Measurements from ENCODE around the gene MYO3A.

Gene MYO3A

GRCh38 chr10:26081459-26081858 is 147.4 kb downstream of the MYO3A start:
- Histone ChIP-seq H3K9ac (ENCODE audit: low read length) (no peak overlapping the region), H3K79me2 (ENCODE audit: low read length) (no peaks in the 10 kb centered on the region), H2AFZ (ENCODE audit: low read length) (no peak overlapping the region), H3K4me3 (ENCODE audit: low read length) (no peak overlapping the region), H3K9me3 (replicated peaks; ENCODE audit: insufficient read depth, low read length) (no peaks in the 10 kb centered on the region), H3K4me1 (ENCODE audit: low read length) (no peaks in the 10 kb centered on the region), H3K36me3 (replicated peaks; ENCODE audit: insufficient read depth, low read length) (no peaks in the 10 kb centered on the region), H4K20me1 (ENCODE audit: insufficient read depth, low read length) (no peaks in the 10 kb centered on the region), H3K9me2 (replicated peaks; ENCODE audit: insufficient read depth, low read length) (no peaks in the 10 kb centered on the region), H3K27ac (ENCODE audit: low read length) (no peak overlapping the region), H3K4me2 (ENCODE audit: low read depth, low read length) (no peak overlapping the region), H3K27me3 (replicated peaks; ENCODE audit: insufficient read depth, low read length) (no peaks in the 10 kb centered on the region), H3F3A (ENCODE audit: insufficient read depth, low read length) (no peaks in the 10 kb centered on the region)
- TF ChIP-seq CTCF (IDR thresholded peaks at IDR 0.05; ENCODE audit: low read length) (no peak), EZH2 (optimal IDR thresholded peaks at IDR 0.05; ENCODE audit: low read depth, low read length) (no peak), EZH2phosphoT487 (IDR thresholded peaks at IDR 0.05; ENCODE audit: low read length) (no peak)
- DNase-seq, result no peak

DNA sequence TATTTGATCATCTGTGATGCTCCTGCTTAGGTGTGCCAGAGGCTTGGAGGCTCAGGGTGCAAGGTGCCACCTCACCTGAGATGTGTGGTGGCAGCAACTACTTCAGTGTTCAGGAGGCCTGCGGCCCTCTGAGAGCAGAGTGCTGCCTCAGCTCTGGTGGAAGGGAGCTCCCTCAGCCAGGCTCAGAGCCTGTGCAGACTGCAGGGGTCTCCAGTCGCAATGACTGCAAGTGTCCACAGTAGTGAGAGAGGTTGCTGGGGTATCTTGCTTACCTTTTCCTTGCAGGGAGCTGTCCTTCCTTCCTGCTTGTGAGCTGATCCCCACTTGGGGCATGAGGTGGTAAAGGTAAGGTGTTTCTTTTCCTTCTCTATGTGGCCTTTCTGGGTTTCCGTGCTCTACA is 151.5 kb downstream of the MYO3A start:
- Histone ChIP-seq H3K4me3 (ENCODE audit: low read length) (no peak overlapping the region), H3K36me3 (replicated peaks; ENCODE audit: insufficient read depth, low read length) (no peaks in the 10 kb centered on the region), H4K20me1 (ENCODE audit: insufficient read depth, low read length) (no peaks in the 10 kb centered on the region), H3K4me2 (ENCODE audit: low read depth, low read length) (no peak overlapping the region), H3K27me3 (replicated peaks; ENCODE audit: insufficient read depth, low read length) (no peaks in the 10 kb centered on the region), H3F3A (ENCODE audit: insufficient read depth, low read length) (no peaks in the 10 kb centered on the region), H3K4me1 (ENCODE audit: low read length) (no peaks in the 10 kb centered on the region), H3K27ac (ENCODE audit: low read length) (no peak overlapping the region), H3K9ac (ENCODE audit: low read length) (no peak overlapping the region), H3K9me3 (replicated peaks; ENCODE audit: insufficient read depth, low read length) (no peaks in the 10 kb centered on the region), H2AFZ (ENCODE audit: low read length) (no peak overlapping the region), H3K79me2 (ENCODE audit: low read length) (no peaks in the 10 kb centered on the region), H3K9me2 (replicated peaks; ENCODE audit: insufficient read depth, low read length) (no peaks in the 10 kb centered on the region)
- TF ChIP-seq CTCF (IDR thresholded peaks at IDR 0.05; ENCODE audit: low read length) (no peak), EZH2 (optimal IDR thresholded peaks at IDR 0.05; ENCODE audit: low read depth, low read length) (no peak), EZH2phosphoT487 (IDR thresholded peaks at IDR 0.05; ENCODE audit: low read length) (no peak)
- DNase-seq, result no peak

DNA sequence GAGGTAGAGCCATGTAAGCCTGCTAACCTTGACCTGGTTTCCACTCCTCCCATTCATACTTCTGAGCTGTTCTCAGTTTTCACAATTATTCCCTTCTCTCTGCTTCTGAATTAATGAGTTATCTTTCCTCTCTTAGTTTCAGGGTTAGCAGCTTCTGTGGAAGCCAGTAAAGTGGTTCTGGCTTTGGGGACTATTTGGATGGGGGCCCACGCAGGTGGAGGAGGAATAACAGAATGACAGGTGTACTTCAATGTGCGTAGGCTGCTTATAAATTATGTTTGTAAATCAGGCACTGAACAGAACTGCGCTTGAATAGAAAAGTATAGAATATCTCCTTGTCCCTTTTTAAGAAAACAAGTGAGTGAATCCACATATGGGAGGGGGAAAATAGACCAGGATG is 153.6 kb downstream of the MYO3A start:
- H2AFZ ChIP-seq (ENCODE audit: low read length), result no peak overlapping the region
- no peak overlapping the region for H3K4me3 ChIP-seq (ENCODE audit: low read length)
- no peaks in the 10 kb centered on the region for H3K79me2 ChIP-seq (ENCODE audit: low read length)
- no peak for DNase-seq
- no peaks in the 10 kb centered on the region for H3K4me1 ChIP-seq (ENCODE audit: low read length)
- no peaks in the 10 kb centered on the region for H3K36me3 ChIP-seq (replicated peaks; ENCODE audit: insufficient read depth, low read length)
- H3K4me2 ChIP-seq (ENCODE audit: low read depth, low read length), result no peak overlapping the region
- no peak overlapping the region for H3K27ac ChIP-seq (ENCODE audit: low read length)
- H3K9ac ChIP-seq (ENCODE audit: low read length), result no peak overlapping the region
- no peaks in the 10 kb centered on the region for H3K9me3 ChIP-seq (replicated peaks; ENCODE audit: insufficient read depth, low read length)
- no peaks in the 10 kb centered on the region for H4K20me1 ChIP-seq (ENCODE audit: insufficient read depth, low read length)
- no peaks in the 10 kb centered on the region for H3F3A ChIP-seq (ENCODE audit: insufficient read depth, low read length)
- H3K27me3 ChIP-seq (replicated peaks; ENCODE audit: insufficient read depth, low read length), result no peaks in the 10 kb centered on the region
- no peak for TF ChIP-seq EZH2phosphoT487 (IDR thresholded peaks at IDR 0.05; ENCODE audit: low read length)
- no peak for TF ChIP-seq EZH2 (optimal IDR thresholded peaks at IDR 0.05; ENCODE audit: low read depth, low read length)
- no peak for TF ChIP-seq CTCF (IDR thresholded peaks at IDR 0.05; ENCODE audit: low read length)
- no peaks in the 10 kb centered on the region for H3K9me2 ChIP-seq (replicated peaks; ENCODE audit: insufficient read depth, low read length)

Measured in MM.1S (cell line).